Fibroblast of skin of left biceps (primary cell): ENCODE data around the gene TMC4.

ENCODE experiments used
- DNase-seq, 2 experiments: peaks; one replicate each; pipeline ENCODE4 v3.0.0-alpha.2; 2013; ENCODE audit warnings: low read depth in 2 of 2

TMC4 gene

GRCh38 chr19:54133312-54133956 lies 39.5 kb downstream of the TMC4 start:
- peak; percentile 9 to 11 for DNase-seq

- no peak for DNase-seq
Observed at GRCh38 chr19:54129617-54129996, 43.4 kb downstream of the TMC4 start.

GRCh38 chr19:54128796-54129616 lies 44.0 kb downstream of the TMC4 start:
- no peak for DNase-seq

- DNase-seq = no peak
Observed at GRCh38 chr19:54128441-54128725, 44.6 kb downstream of the TMC4 start.

GRCh38 chr19:54127688-54128440 lies 45.1 kb downstream of the TMC4 start:
- no peak for DNase-seq

- DNase-seq = no peak
Observed at GRCh38 chr19:54125713-54126112, 47.2 kb downstream of the TMC4 start.

GRCh38 chr19:54124393-54124792 lies 48.6 kb downstream of the TMC4 start:
- no peak for DNase-seq

- no peak for DNase-seq
Observed at GRCh38 chr19:54123682-54124081, 49.3 kb downstream of the TMC4 start.

GRCh38 chr19:54121259-54121658 lies 51.7 kb downstream of the TMC4 start:
- DNase-seq = no peak

- DNase-seq = peak; percentile 94 to 97
Observed at GRCh38 chr19:54115109-54116063, 57.6 kb downstream of the TMC4 start, which contains the start of the genes PRPF31 and TFPT. Gene PRPF31, plus strand, starts transcription at chr19:54115754. Its CDS starts 2,525 bp downstream, at chr19:54118279. Gene TFPT, minus strand, starts transcription at chr19:54115657. Its CDS starts 388 bp downstream, at chr19:54115269.

- no peak for DNase-seq
Observed at GRCh38 chr19:54114340-54115108, 58.4 kb downstream of the TMC4 start.
